NK-92 treated with Interleukin-12 subunit alpha and Interleukin-12 subunit beta, amount 100 ng/mL, for 24 hours (cell line): Measurements from ENCODE around the gene C10orf62.
"Not testable (repeated sequence)": the region's sequence is repeated elsewhere in the genome, so short reads cannot be mapped to it uniquely, and the experiment has no call there.

Experiments
- DNase-seq: peaks from one replicate; lab custom pipeline; 2025; lab: John Stamatoyannopoulos, UW

The C10orf62 gene

DNA sequence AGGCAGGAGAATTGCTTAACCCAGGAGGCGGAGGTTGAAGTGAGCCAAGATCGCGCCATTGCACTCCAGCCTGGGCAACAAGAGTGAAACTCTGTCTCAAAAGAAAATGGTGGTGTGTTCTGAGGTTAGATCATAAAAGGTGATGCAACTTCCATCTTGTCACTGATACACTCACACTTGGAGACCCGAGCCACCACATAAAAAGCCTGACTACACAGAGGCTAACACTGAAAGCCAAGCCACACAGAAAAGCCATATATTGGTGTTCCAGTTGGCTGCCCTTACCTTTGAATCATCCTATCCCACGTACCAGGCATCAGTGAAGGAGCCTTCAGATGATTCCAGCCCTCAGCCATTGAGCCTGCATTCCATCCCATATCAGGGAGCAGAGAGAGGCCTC lies 39.8 kb downstream of the C10orf62 start:
- no peak for DNase-seq

GRCh38 chr10:97631098-97631497 lies 41.6 kb downstream of the C10orf62 start:
- no peak for DNase-seq

DNA sequence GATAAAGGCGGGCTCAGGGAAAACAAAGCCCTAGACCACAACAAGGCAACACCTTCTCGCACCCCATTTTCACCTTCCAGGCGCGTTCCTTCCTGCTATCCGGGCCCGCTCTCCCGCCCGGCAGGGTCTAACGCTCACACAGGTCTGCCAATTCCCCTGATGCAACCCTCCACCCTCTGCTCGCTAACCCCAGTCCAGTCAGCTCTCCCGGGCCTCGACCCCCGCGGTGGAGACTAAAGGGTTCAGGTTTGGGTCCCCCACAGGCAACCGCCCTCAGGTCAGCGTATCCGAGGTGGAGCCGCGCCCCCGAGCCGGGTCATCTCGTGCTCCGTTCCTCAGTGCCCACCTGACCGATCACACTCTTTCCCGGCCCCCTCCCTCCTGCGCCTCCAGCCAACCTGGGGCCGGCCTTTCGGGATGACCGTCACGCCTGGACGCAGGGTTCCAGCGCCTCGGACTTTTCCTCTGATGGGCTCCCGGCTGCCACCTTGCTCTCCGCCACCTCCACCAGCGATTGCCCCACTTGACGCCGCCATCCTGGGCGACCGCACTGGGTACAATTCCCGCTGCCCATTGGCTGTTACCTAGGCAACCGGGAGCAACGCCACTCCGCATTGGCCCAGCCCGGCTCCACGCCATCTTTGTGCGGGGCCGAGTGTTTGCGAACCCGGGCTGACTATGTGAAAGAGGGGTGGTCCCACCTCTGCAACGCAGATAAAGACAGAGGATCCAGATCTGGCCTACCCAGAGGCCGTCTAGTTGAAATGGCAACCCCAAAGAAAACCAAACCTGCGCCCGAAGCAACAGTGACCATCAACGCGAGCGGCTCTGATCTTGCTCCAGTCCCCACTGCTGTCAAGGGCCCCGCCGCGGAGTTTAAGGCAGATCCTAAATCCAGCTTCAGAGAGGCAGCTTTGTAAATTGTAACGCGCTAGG lies 43.7 kb downstream of the C10orf62 start, which contains the start of gene MORN4:
MORN4 (minus strand) TSS at position 552 of the 936 bp plus-strand sequence. CDS start 13,847 bp downstream, outside the sequence.
- peak; percentile 61 for DNase-seq

GRCh38 chr10:97633921-97634320 lies 44.4 kb downstream of the C10orf62 start:
- DNase-seq, result no peak

DNA sequence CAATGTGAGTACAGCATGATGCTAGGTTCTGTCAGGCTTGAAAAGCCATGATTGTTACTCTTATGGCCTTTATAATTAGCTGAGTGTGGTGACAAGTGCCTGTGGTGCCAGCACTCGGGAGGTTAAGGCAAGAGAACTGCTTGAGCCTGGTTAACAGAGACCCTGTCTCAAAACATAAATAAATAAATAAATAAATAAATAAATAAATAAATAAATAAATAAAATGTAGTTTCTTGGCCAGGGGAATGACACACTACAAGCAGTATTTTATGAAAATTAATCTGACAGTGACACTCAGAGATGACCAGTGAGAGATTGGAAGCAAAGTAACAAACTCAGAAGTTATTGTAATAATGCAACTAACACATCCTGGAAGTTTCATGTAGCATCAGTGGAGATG lies 46.1 kb downstream of the C10orf62 start:
- DNase-seq, result no peak

- not testable (repeated sequence) for DNase-seq
Measured at GRCh38 chr10:97639090-97639489, 49.6 kb downstream of the C10orf62 start.

DNA sequence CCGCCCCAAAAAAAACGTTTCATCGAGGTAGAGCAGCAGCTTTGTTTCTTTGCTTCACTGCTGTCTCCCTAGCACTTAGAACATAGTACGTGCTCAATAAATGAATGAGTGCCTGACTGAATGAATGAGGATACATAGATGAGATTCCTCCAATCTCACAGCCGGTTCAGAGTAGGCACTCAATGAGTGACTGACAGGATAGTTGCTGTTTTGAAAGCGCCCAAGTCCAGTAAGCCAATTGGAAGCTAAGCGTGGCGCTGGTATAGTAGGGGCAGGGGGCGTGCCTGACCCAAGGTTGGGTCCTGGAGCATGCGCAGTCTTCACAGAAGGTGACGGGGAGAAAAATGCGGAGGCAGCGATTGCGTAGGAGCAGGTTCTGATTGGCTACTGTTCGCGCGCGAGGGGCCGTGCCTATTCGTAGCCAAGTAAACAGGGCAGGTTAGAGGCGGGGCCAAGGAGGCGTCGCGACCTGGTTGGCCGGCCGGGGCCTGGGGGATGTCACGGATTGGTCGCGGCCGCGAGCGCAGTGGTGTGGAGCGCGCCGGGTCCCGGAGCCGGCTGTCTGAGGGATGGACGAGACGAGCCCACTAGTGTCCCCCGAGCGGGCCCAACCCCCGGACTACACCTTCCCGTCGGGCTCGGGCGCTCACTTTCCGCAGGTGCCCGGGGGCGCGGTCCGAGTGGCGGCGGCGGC lies 50.8 kb downstream of the C10orf62 start, which contains the start of gene PI4K2A:
PI4K2A (plus strand) TSS at position 498 of the 694 bp plus-strand sequence; CDS start at position 570, 72 bp downstream.
- peak; percentile 97 for DNase-seq
